HL-60 (cell line): ENCODE data around the gene KSR2.

Experiments
- DNase-seq, 2 experiments: peaks; one replicate each; pipeline ENCODE4 v3.0.0-alpha.2; 2010 to 2020; ENCODE audit warnings: low read depth in 1 of 2, low spot score in 1 of 2
- H3K27ac ChIP-seq: fragments of 250-450 bp; sonication (Bioruptor Pico); replicated peaks from 2 replicates; pipeline ENCODE4 v1.5.1; 2020; ENCODE audit warnings: mild to moderate bottlenecking, moderate library complexity
- H3K27me3 ChIP-seq: fragments of 250-450 bp; sonication (Bioruptor Pico); 2 replicates; pipeline ENCODE4 v1.5.1; 2021; ENCODE audit warnings: mild to moderate bottlenecking, moderate library complexity; ENCODE audit not compliant: insufficient read depth, poor library complexity, severe bottlenecking
- H3K4me3 ChIP-seq: replicated peaks from 2 replicates; pipeline ENCODE4 v1.5.1; 2011; ENCODE audit warnings: mild to moderate bottlenecking, control low read depth, low read length; ENCODE audit not compliant: insufficient read depth
- GABPA ChIP-seq: IDR thresholded peaks from 2 replicates; pipeline ENCODE4 v1.6.1; 2012; ENCODE audit warnings: low read depth
- POLR2AphosphoS5 ChIP-seq: IDR thresholded peaks from 2 replicates; pipeline ENCODE4 v1.6.1; 2012; ENCODE audit warnings: low read depth
- SPI1 ChIP-seq: IDR thresholded peaks from 2 replicates; pipeline ENCODE4 v1.6.1; 2012; ENCODE audit warnings: low read depth, mild to moderate bottlenecking, borderline replicate concordance
- TF ChIP-seq, protein P1 (sequence below): IDR thresholded peaks from one replicate; pipeline ENCODE4 v1.5.1; 2011; ENCODE audit warnings: low read length, control low read depth, inconsistent platforms; ENCODE audit not compliant: insufficient read depth
- TF ChIP-seq, protein P2 (sequence below): IDR thresholded peaks from 2 replicates; pipeline ENCODE4 v1.6.1; 2012; ENCODE audit warnings: low read depth; ENCODE audit not compliant: insufficient replicate concordance

The KSR2 gene

DNA sequence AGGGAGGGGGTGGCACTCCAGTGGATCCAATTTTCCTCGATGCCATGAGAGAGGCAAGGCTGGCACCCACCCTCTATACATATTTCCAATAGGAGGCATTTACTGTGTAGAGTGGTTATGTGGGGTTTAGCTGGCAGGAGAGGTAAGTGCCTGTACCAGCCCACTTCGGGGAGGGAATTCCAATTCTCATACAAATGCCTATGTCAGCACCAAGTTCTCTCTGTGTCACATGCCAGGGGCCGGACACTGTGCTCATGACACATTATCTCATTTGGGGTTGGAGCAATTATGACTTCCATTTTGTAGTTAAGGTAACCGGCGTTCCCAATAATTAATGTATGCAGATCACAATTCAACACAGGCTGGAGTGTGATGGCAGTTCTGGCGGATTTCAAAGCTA lies 284.3 kb downstream of the KSR2 start:
- TF ChIP-seq, protein P1, sequence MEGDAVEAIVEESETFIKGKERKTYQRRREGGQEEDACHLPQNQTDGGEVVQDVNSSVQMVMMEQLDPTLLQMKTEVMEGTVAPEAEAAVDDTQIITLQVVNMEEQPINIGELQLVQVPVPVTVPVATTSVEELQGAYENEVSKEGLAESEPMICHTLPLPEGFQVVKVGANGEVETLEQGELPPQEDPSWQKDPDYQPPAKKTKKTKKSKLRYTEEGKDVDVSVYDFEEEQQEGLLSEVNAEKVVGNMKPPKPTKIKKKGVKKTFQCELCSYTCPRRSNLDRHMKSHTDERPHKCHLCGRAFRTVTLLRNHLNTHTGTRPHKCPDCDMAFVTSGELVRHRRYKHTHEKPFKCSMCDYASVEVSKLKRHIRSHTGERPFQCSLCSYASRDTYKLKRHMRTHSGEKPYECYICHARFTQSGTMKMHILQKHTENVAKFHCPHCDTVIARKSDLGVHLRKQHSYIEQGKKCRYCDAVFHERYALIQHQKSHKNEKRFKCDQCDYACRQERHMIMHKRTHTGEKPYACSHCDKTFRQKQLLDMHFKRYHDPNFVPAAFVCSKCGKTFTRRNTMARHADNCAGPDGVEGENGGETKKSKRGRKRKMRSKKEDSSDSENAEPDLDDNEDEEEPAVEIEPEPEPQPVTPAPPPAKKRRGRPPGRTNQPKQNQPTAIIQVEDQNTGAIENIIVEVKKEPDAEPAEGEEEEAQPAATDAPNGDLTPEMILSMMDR, result no peak
- TF ChIP-seq GABPA (no peak), POLR2AphosphoS5 (no peak), SPI1 (no peak)
- TF ChIP-seq, protein P2, sequence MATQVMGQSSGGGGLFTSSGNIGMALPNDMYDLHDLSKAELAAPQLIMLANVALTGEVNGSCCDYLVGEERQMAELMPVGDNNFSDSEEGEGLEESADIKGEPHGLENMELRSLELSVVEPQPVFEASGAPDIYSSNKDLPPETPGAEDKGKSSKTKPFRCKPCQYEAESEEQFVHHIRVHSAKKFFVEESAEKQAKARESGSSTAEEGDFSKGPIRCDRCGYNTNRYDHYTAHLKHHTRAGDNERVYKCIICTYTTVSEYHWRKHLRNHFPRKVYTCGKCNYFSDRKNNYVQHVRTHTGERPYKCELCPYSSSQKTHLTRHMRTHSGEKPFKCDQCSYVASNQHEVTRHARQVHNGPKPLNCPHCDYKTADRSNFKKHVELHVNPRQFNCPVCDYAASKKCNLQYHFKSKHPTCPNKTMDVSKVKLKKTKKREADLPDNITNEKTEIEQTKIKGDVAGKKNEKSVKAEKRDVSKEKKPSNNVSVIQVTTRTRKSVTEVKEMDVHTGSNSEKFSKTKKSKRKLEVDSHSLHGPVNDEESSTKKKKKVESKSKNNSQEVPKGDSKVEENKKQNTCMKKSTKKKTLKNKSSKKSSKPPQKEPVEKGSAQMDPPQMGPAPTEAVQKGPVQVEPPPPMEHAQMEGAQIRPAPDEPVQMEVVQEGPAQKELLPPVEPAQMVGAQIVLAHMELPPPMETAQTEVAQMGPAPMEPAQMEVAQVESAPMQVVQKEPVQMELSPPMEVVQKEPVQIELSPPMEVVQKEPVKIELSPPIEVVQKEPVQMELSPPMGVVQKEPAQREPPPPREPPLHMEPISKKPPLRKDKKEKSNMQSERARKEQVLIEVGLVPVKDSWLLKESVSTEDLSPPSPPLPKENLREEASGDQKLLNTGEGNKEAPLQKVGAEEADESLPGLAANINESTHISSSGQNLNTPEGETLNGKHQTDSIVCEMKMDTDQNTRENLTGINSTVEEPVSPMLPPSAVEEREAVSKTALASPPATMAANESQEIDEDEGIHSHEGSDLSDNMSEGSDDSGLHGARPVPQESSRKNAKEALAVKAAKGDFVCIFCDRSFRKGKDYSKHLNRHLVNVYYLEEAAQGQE, result no peak
- Histone ChIP-seq H3K4me3 (no peak overlapping the region), H3K27ac (no peak overlapping the region), H3K27me3 (no peaks in the 10 kb centered on the region)
- DNase-seq, result no peak

DNA sequence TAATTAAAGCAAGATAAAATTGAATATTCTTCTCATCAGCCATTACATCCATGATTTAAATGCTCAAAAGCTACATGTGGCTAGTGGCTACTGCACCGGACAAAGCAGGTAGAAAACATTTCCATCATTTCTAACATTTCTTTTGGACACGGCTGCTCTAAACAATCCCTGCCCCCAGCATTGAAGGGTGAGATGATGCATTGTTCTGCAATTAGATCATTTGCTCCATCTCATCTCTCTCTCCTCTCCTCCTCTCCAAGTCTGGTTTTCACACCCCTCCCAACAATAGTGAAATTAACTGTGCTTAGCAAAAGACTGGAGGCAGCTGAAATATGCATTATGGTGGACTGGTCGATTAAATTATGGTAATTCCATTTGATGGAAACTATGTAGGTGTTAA lies 288.5 kb downstream of the KSR2 start:
- no peak for DNase-seq
- no peak for TF ChIP-seq POLR2AphosphoS5
- no peak for TF ChIP-seq GABPA
- TF ChIP-seq, protein P2, result no peak
- TF ChIP-seq SPI1, result no peak
- TF ChIP-seq, protein P1, result no peak
- no peak overlapping the region for H3K27ac ChIP-seq

DNA sequence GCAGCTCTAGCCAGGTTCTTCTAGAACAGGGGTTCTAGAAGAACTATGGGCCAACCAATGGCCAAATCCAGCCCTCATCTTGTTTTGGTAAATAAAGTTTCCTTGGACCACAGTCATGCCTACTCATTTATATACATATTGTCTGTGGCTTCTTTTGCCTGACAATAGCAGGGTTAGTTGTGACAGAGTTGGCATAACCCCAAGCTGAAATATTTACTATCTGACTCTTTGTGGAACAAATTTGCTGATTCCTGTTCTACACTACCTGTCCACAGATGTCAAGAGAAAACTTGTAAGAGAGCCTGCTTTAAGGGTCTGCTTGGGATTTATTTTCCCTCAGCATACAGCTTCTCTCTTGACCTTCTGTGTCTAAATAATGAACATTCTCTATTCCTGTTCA lies 289.0 kb downstream of the KSR2 start:
- no peak overlapping the region for H3K4me3 ChIP-seq
- no peak for DNase-seq
- TF ChIP-seq, protein P1, result no peak
- TF ChIP-seq, protein P2, result no peak
- TF ChIP-seq GABPA, result no peak
- TF ChIP-seq POLR2AphosphoS5, result no peak
- no peak for TF ChIP-seq SPI1
- H3K27ac ChIP-seq, result no peak overlapping the region
- no peaks in the 10 kb centered on the region for H3K27me3 ChIP-seq

More for the DNA sequence above, 288.5 kb downstream of the KSR2 start:
- Histone ChIP-seq H3K27me3 (no peaks in the 10 kb centered on the region), H3K4me3 (no peak overlapping the region)
